ENCODE data around the gene SCAANT1. TPM values are rescaled to one million over a fixed set of nuclear protein-coding genes. Genes with fewer than 3 reads are reported as not detected.

SCAANT1 gene
- polyA plus RNA-seq, 1 experiment: not detected

GRCh38 chr3:63918321-63918720 lies 6.1 kb upstream of the SCAANT1 start:
- Histone ChIP-seq H3K36me3 (ENCODE audit: control insufficient read depth, insufficient read depth, low read length) (no peaks in the 10 kb centered on the region; the same call in none of the 2 replicates), H3K27me3 (ENCODE audit: control insufficient read depth, insufficient read depth, low read length) (no peaks in the 10 kb centered on the region), H3K4me3 (ENCODE audit: low read depth, low read length) (no peak overlapping the region)
- peak; percentile 31 for DNase-seq (ENCODE audit: low read depth)
- CTCF ChIA-PET: no interaction called here
- POLR2A ChIA-PET: no interaction called here
- no peak for TF ChIP-seq CTCF (IDR thresholded peaks at IDR 0.05; ENCODE audit: insufficient read depth, low read depth, low read length)

DNA sequence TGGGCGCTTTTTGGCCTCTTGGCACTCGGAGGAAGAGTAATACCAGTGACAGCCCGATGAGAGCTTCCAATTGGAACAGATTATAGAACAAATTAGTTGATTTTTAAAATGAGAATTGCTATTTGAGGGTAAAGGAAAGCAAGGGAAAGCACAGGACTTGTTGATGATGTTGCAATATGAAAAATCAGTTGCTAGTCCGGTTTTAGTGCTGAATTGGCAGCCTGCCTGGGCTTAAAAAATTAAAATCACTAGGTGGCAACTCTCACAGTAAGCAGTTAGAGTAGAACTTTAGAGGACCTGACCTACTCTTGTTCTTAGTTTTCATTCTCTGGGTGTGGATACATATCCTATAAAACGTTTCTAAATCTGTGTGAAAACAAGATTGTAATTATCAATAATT lies 2.1 kb upstream of the SCAANT1 start:
- Histone ChIP-seq H3K27me3 (ENCODE audit: control insufficient read depth, insufficient read depth, low read length) (no peaks in the 10 kb centered on the region), H3K36me3 (ENCODE audit: control insufficient read depth, insufficient read depth, low read length) (no peaks in the 10 kb centered on the region; the same call in none of the 2 replicates), H3K4me3 (ENCODE audit: low read depth, low read length) (no peak overlapping the region)
- DNase-seq (ENCODE audit: low read depth): no peak
- ChIA-PET POLR2A (no interaction called here), CTCF (interaction anchor here (0.7 kb wide), 1 partner anchor 28 kb away, joined by 3 read pairs; no protein-coding TSS in a partner anchor)
- no peak for TF ChIP-seq CTCF (IDR thresholded peaks at IDR 0.05; ENCODE audit: insufficient read depth, low read depth, low read length)

DNA sequence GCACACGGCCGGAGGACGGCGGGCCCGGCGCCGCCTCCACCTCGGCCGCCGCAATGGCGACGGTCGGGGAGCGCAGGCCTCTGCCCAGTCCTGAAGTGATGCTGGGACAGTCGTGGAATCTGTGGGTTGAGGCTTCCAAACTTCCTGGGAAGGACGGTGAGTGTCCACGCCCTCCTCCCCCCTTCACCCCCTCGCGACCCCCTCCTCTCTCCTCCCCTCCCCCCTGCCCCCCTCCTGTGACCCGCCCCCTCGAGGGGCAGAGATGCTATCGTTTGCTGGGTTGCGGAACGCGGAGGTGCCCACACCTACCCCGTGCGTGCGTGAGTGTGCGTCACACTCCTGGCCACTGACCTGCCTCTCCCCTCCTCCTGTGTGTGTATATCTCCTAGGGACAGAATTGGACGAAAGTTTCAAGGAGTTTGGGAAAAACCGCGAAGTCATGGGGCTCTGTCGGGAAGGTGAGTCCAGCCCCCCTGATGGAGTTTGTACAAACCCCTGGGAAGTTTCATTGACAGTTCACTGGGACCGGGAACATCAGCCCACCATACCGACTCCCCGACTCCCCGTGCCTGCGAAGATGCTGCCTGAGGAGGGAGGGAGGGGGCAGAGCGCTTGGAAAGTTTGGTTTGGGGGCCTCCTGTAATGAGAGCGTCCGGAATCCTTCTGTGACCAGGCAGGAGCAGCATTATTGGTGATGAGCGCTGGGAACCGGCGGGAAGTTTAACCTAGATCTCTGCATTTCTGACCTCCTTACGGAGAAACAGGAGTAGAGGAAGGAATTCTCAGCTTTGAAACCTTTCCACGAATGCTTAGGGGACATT lies 795 bp upstream of the SCAANT1 start:
- ChIA-PET CTCF (interaction anchor here (1.2 kb wide), 1 partner anchor 563 kb away, joined by 3 read pairs; no protein-coding TSS in a partner anchor), POLR2A (no interaction called here)
- Histone ChIP-seq H3K27me3 (ENCODE audit: control insufficient read depth, insufficient read depth, low read length) (no peaks in the 10 kb centered on the region), H3K36me3 (ENCODE audit: control insufficient read depth, insufficient read depth, low read length) (no peaks in the 10 kb centered on the region; the same call in none of the 2 replicates), H3K4me3 (ENCODE audit: low read depth, low read length) (peak overlapping the region; percentile 61)
- DNase-seq (ENCODE audit: low read depth): no peak
- no peak for TF ChIP-seq CTCF (IDR thresholded peaks at IDR 0.05; ENCODE audit: insufficient read depth, low read depth, low read length)

GRCh38 chr3:63911509-63911872 lies 692 bp downstream of the SCAANT1 start:
- DNase-seq (ENCODE audit: low read depth): no peak
- ChIA-PET CTCF (interaction anchor here (0.9 to 1.2 kb wide), 4 partner anchors 8 to 562 kb away, joined by 3 read pairs; no protein-coding TSS in a partner anchor), POLR2A (no interaction called here)
- Histone ChIP-seq H3K4me3 (ENCODE audit: low read depth, low read length) (peak overlapping the region; percentile 61), H3K36me3 (ENCODE audit: control insufficient read depth, insufficient read depth, low read length) (no peaks in the 10 kb centered on the region; the same call in none of the 2 replicates), H3K27me3 (ENCODE audit: control insufficient read depth, insufficient read depth, low read length) (no peaks in the 10 kb centered on the region)
- TF ChIP-seq CTCF (IDR thresholded peaks at IDR 0.05; ENCODE audit: insufficient read depth, low read depth, low read length): no peak

GRCh38 chr3:63910891-63911290 lies 1.3 kb downstream of the SCAANT1 start:
- no peak for DNase-seq (ENCODE audit: low read depth)
- Histone ChIP-seq H3K4me3 (ENCODE audit: low read depth, low read length) (no peak overlapping the region), H3K27me3 (ENCODE audit: control insufficient read depth, insufficient read depth, low read length) (no peaks in the 10 kb centered on the region), H3K36me3 (ENCODE audit: control insufficient read depth, insufficient read depth, low read length) (peaks cover 1% of the 10 kb centered on the region)
- ChIA-PET CTCF (no interaction called here), POLR2A (no interaction called here)
- TF ChIP-seq CTCF (IDR thresholded peaks at IDR 0.05; ENCODE audit: insufficient read depth, low read depth, low read length): no peak

Measured in BJ (cell line).